HEK293 (cell line): ENCODE measurements around the gene FEZF1.

ENCODE experiments used
- CTCF ChIA-PET: fragments of 350-600 bp; formaldehyde crosslinking; extraction: SDS; loops from one replicate; lab custom pipeline; 2021; ENCODE audit warnings: antibody characterized with exemption; lab: Yijun Ruan, JAX
- POLR2A ChIA-PET: fragments of 300-600 bp; formaldehyde crosslinking; extraction: SDS; loops from one replicate; lab custom pipeline; 2020; ENCODE audit warnings: antibody characterized with exemption, inconsistent platforms; lab: Yijun Ruan, JAX
- H3K27ac ChIP-seq: fragments of 200-500 bp; sonication (Bioruptor generic); 2 replicates; pipeline ENCODE4 v1.5.1; 2014; ENCODE audit warnings: low read depth, low read length, control low read depth, inconsistent platforms; ENCODE audit errors: extremely low read depth
- H3K36me3 ChIP-seq, 2 experiments: fragments of 200-500 bp in 1 of 2; sonication (Bioruptor generic) in 1 of 2; 1 replicate in 1 of 2; 2 replicates in 1 of 2; pipeline ENCODE4 v1.5.1; 2014 to 2017; ENCODE audit warnings: inconsistent platforms in 2 of 2, low read length in 2 of 2; ENCODE audit not compliant: control insufficient read depth in 2 of 2, insufficient read depth in 1 of 2
- H3K4me1 ChIP-seq: fragments of 200-500 bp; sonication (Bioruptor generic); 2 replicates; pipeline ENCODE4 v1.5.1; 2014; ENCODE audit warnings: mild to moderate bottlenecking, low read length, inconsistent platforms; ENCODE audit not compliant: control insufficient read depth, insufficient read depth
- H3K4me3 ChIP-seq: 2 replicates; pipeline ENCODE4 v1.5.1; 2011; ENCODE audit warnings: low read depth, mild to moderate bottlenecking, control low read depth, low read length, moderate library complexity
- H3K9me3 ChIP-seq: fragments of 200-500 bp; sonication (Bioruptor generic); 2 replicates; pipeline ENCODE4 v1.5.1; 2014; ENCODE audit warnings: low read depth, low read length, inconsistent platforms; ENCODE audit not compliant: control insufficient read depth, insufficient read depth
- ATF2 ChIP-seq: fragments of 450-650 bp; formaldehyde crosslinking; IDR thresholded peaks from 2 replicates; pipeline ENCODE4 v1.5.1; 2016; ENCODE audit warnings: missing biosample characterization, missing genetic modification characterization, low read depth
- CTCF ChIP-seq: fragments of 450-650 bp; formaldehyde crosslinking; IDR thresholded peaks from 2 replicates; pipeline ENCODE4 v1.5.1; 2016; ENCODE audit warnings: missing biosample characterization, missing genetic modification characterization
- HOXA7 ChIP-seq: sonication (generic); formaldehyde crosslinking; IDR thresholded peaks from 2 replicates; pipeline ENCODE4 v1.8.1; 2022; ENCODE audit warnings: missing genetic modification reagents, borderline replicate concordance
- IKZF3 ChIP-seq: fragments of 450-650 bp; IDR thresholded peaks from 2 replicates; pipeline ENCODE4 v1.5.0; 2018; ENCODE audit warnings: missing biosample characterization, mild to moderate bottlenecking, missing genetic modification characterization, moderate library complexity
- MEIS1 ChIP-seq: sonication (generic); formaldehyde crosslinking; IDR thresholded peaks from 2 replicates; pipeline ENCODE4 v1.8.1; 2022; ENCODE audit warnings: missing genetic modification reagents, mild to moderate bottlenecking, borderline replicate concordance
- PRDM10 ChIP-seq: fragments of 450-650 bp; formaldehyde crosslinking; IDR thresholded peaks from 2 replicates; pipeline ENCODE4 v1.5.1; 2016; ENCODE audit warnings: missing biosample characterization, missing genetic modification characterization
- ZBTB21 ChIP-seq: fragments of 450-650 bp; formaldehyde crosslinking; IDR thresholded peaks from 2 replicates; pipeline ENCODE4 v1.5.1; 2017; ENCODE audit warnings: missing biosample characterization, missing genetic modification characterization
- ZBTB6 ChIP-seq: fragments of 450-650 bp; formaldehyde crosslinking; IDR thresholded peaks from 2 replicates; pipeline ENCODE4 v1.5.1; 2017; ENCODE audit warnings: missing biosample characterization, missing genetic modification characterization
- ZNF148 ChIP-seq: fragments of 450-650 bp; formaldehyde crosslinking; IDR thresholded peaks from 2 replicates; pipeline ENCODE4 v1.5.0; 2017; ENCODE audit warnings: missing biosample characterization, missing genetic modification characterization, borderline replicate concordance
- ZNF174 ChIP-seq: fragments of 450-650 bp; formaldehyde crosslinking; IDR thresholded peaks from 2 replicates; pipeline ENCODE4 v1.5.0; 2017; ENCODE audit warnings: missing biosample characterization, mild to moderate bottlenecking, missing genetic modification characterization
- ZNF449 ChIP-seq: fragments of 450-650 bp; formaldehyde crosslinking; IDR thresholded peaks from 2 replicates; pipeline ENCODE4 v1.5.1; 2017; ENCODE audit warnings: missing biosample characterization, mild to moderate bottlenecking, missing genetic modification characterization, moderate library complexity
- ZNF48 ChIP-seq: fragments of 450-650 bp; formaldehyde crosslinking; IDR thresholded peaks from 2 replicates; pipeline ENCODE4 v1.5.1; 2016; ENCODE audit warnings: missing biosample characterization, missing genetic modification characterization
- ZNF555 ChIP-seq: fragments of 450-650 bp; formaldehyde crosslinking; conservative IDR thresholded peaks from 2 replicates; pipeline ENCODE4 v1.5.1; 2017; ENCODE audit warnings: missing biosample characterization, mild to moderate bottlenecking, missing genetic modification characterization, inconsistent platforms
- ZNF626 ChIP-seq: fragments of 450-650 bp; sonication (Bioruptor Pico); formaldehyde crosslinking; IDR thresholded peaks from 2 replicates; pipeline ENCODE4 v1.5.1; 2018; ENCODE audit warnings: missing biosample characterization, missing genetic modification characterization, inconsistent platforms
- ZNF629 ChIP-seq: fragments of 450-650 bp; formaldehyde crosslinking; IDR thresholded peaks from 2 replicates; pipeline ENCODE4 v1.5.1; 2017; ENCODE audit warnings: missing biosample characterization, missing genetic modification characterization
- ZNF677 ChIP-seq: fragments of 450-650 bp; IDR thresholded peaks from 2 replicates; pipeline ENCODE4 v1.5.0; 2018; ENCODE audit warnings: missing biosample characterization, mild to moderate bottlenecking, missing genetic modification characterization, moderate library complexity
- ZNF785 ChIP-seq: fragments of 450-650 bp; formaldehyde crosslinking; IDR thresholded peaks from 2 replicates; pipeline ENCODE4 v1.5.1; 2016; ENCODE audit warnings: missing biosample characterization, missing genetic modification characterization
- ZNF837 ChIP-seq: fragments of 450-650 bp; formaldehyde crosslinking; IDR thresholded peaks from 2 replicates; pipeline ENCODE4 v1.5.1; 2016; ENCODE audit warnings: missing biosample characterization, missing genetic modification characterization
- ZNF843 ChIP-seq: fragments of 450-650 bp; formaldehyde crosslinking; IDR thresholded peaks from 2 replicates; pipeline ENCODE4 v1.5.1; 2016; ENCODE audit warnings: missing biosample characterization, missing genetic modification characterization
- TF ChIP-seq, protein P1 (sequence below): fragments of 450-650 bp; formaldehyde crosslinking; IDR thresholded peaks from 2 replicates; pipeline ENCODE4; 2016; ENCODE audit warnings: missing biosample characterization, missing genetic modification characterization

The FEZF1 gene

GRCh38 chr7:122269241-122269640 is 35.3 kb downstream of the FEZF1 start:
- Histone ChIP-seq H3K36me3 (no peaks in the 10 kb centered on the region), H3K4me1 (no peaks in the 10 kb centered on the region)
- CTCF ChIA-PET = interaction anchor here (0.9 kb wide), 1 partner anchor 16 kb away, joined by 3 read pairs; no protein-coding TSS in a partner anchor
- TF ChIP-seq ZNF555 (no peak), ZNF148 (no peak), IKZF3 (tag by site-specific recombination) (no peak), ZNF785 (no peak), ZNF449 (tag by site-specific recombination) (no peak), ZNF837 (tag by site-specific recombination) (no peak), ZNF629 (no peak), ZBTB6 (no peak), ZNF677 (tag by site-specific recombination) (no peak)
- TF ChIP-seq, protein P1, sequence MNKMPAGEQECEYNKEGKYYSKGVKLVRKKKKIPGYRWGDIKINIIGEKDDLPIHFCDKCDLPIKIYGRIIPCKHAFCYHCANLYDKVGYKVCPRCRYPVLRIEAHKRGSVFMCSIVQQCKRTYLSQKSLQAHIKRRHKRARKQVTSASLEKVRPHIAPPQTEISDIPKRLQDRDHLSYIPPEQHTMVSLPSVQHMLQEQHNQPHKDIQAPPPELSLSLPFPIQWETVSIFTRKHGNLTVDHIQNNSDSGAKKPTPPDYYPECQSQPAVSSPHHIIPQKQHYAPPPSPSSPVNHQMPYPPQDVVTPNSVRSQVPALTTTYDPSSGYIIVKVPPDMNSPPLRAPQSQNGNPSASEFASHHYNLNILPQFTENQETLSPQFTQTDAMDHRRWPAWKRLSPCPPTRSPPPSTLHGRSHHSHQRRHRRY (tag by site-specific recombination) = no peak
- TF ChIP-seq, all 188 proteins: peak for 0
- Histone ChIP-seq H3K4me3 (no peak overlapping the region), H3K9me3 (no peaks in the 10 kb centered on the region), H3K27ac (no peak overlapping the region)
- POLR2A ChIA-PET = no interaction called here

DNA sequence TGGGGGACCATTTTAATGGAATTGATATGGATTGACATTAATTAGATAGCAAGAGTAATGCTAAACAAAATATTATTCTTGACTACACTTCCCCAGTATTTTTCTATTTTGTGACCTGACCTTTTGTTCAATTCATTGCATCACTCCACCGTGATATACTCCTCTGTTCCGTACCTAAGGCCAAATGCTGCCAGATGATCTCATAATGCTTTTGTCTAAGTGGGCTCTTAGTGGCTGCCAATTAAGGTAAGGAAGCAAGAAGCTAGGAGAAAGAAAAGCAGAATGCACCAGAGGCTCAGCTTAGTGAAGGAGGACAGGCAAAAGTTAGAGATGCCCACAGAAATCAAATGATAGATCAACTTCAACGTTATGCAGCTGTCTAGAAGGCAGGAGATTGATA is 36.4 kb downstream of the FEZF1 start:
- no peaks in the 10 kb centered on the region for H3K4me1 ChIP-seq
- H3K4me3 ChIP-seq = no peak overlapping the region
- no peaks in the 10 kb centered on the region for H3K36me3 ChIP-seq
- POLR2A ChIA-PET = no interaction called here
- H3K27ac ChIP-seq = no peak overlapping the region
- CTCF ChIA-PET = no interaction called here
- H3K9me3 ChIP-seq = no peaks in the 10 kb centered on the region
- TF ChIP-seq ZNF174 (no peak), HOXA7 (CRISPR knock-in tag) (no peak), ZNF48 (tag by site-specific recombination) (no peak), ZNF555 (no peak), ATF2 (tag by site-specific recombination) (0 out of 2 replicates have a peak, but pooled peaks have one; percentile 44), MEIS1 (CRISPR knock-in tag) (peak; percentile 98), ZBTB21 (peak; percentile 74), ZNF843 (0 out of 2 replicates have a peak, but pooled peaks have one; percentile 25), PRDM10 (tag by site-specific recombination) (0 out of 2 replicates have a peak, but pooled peaks have one; percentile 12), CTCF (tag by site-specific recombination) (no peak), ZNF626 (tag by site-specific recombination) (no peak), ZNF629 (peak; percentile 89)
